Ascending aorta (tissue), 2 donors: Measurements from ENCODE around the gene ARHGAP26. TPM values are rescaled to one million over a fixed set of nuclear protein-coding genes. Genes with fewer than 3 reads are reported as not detected.
"Not testable (repeated sequence)": the region's sequence is repeated elsewhere in the genome, so short reads cannot be mapped to it uniquely, and the experiment has no call there.

Experiments used
- DNase-seq, 2 donors: peaks; one replicate each; pipeline ENCODE4 v3.0.0-alpha.2; 2019; ENCODE audit warnings: low spot score in 2 of 2
- H3K27ac ChIP-seq, 2 donors: fragments of 200-600 bp; sonication (generic); one replicate each; pipeline ENCODE4 v1.5.1; 2016 to 2017; ENCODE audit warnings: mild to moderate bottlenecking in 1 of 2
- H3K27me3 ChIP-seq: fragments of 200-600 bp; sonication (generic); one replicate; pipeline ENCODE4 v1.5.1; 2017
- H3K36me3 ChIP-seq, 2 donors: fragments of 200-600 bp; sonication (generic); one replicate each; pipeline ENCODE4 v1.5.1; 2016
- H3K4me1 ChIP-seq, 2 donors: fragments of 200-600 bp; sonication (generic); one replicate each; pipeline ENCODE4 v1.5.1; 2016 to 2017; ENCODE audit warnings: mild to moderate bottlenecking in 1 of 2
- H3K4me3 ChIP-seq, 2 donors: fragments of 200-600 bp; sonication (generic); one replicate each; pipeline ENCODE4 v1.5.1; 2016 to 2017; ENCODE audit warnings: mild to moderate bottlenecking in 1 of 2
- H3K9me3 ChIP-seq, 2 donors: fragments of 200-600 bp; sonication (generic); one replicate each; pipeline ENCODE4 v1.5.1; 2016
- intact Hi-C: fragments of 100-400 bp; cut with DNase I; formaldehyde crosslinking; loops from one replicate; pipeline ENCODE4 v1.15.1; 2023
- total RNA-seq: library from RNA; depleted of rRNA; stranded (reverse); fragments of >200 nt; gene quantifications from one replicate; pipeline ENCODE4 v1.1.0, GENCODE V29; 2016
- TF ChIP-seq, protein P1 (sequence below), 3 experiments: fragments of 200-600 bp in 2 of 3; fragments of 450-650 bp in 1 of 3; sonication (generic) in 2 of 3; IDR thresholded peaks; one replicate each; pipeline ENCODE4 v1.5.1; 2016 to 2019; ENCODE audit warnings: antibody characterized with exemption in 3 of 3, mild to moderate bottlenecking in 1 of 3, moderate library complexity in 1 of 3

Gene ARHGAP26
- total RNA-seq, 1 donor from 2014 or later = 34.9 TPM

DNA sequence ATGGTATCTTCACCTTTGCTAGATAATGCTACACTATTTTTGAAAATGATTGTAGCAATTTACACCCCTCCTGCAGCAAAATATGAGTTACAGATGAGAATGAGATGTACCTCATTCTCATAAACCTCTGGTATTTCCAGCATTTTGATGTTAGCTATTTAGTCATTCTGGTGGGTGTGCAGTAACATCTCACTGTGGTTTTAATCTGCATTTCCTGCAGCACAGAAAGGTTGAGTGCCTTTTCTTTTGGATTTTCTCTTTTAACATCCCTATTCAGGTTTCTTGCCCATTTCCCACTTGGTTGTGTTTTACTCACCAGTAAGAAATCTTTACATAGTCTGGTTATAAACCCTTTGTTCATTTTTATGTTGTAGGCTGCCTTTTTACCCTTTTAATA lies 427.1 kb downstream of the ARHGAP26 start:
- intact Hi-C loops = no loop called here
- TF ChIP-seq, protein P1, sequence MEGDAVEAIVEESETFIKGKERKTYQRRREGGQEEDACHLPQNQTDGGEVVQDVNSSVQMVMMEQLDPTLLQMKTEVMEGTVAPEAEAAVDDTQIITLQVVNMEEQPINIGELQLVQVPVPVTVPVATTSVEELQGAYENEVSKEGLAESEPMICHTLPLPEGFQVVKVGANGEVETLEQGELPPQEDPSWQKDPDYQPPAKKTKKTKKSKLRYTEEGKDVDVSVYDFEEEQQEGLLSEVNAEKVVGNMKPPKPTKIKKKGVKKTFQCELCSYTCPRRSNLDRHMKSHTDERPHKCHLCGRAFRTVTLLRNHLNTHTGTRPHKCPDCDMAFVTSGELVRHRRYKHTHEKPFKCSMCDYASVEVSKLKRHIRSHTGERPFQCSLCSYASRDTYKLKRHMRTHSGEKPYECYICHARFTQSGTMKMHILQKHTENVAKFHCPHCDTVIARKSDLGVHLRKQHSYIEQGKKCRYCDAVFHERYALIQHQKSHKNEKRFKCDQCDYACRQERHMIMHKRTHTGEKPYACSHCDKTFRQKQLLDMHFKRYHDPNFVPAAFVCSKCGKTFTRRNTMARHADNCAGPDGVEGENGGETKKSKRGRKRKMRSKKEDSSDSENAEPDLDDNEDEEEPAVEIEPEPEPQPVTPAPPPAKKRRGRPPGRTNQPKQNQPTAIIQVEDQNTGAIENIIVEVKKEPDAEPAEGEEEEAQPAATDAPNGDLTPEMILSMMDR (IDR thresholded peaks at IDR 0.05) = no peak
- H3K36me3 ChIP-seq = no peaks in the 10 kb centered on the region
- no peaks in the 10 kb centered on the region for H3K4me1 ChIP-seq
- H3K27ac ChIP-seq = no peak overlapping the region
- no peaks in the 10 kb centered on the region for H3K27me3 ChIP-seq
- H3K4me3 ChIP-seq = no peak overlapping the region
- no peak for DNase-seq
- peaks cover 0 to under 1% of the 10 kb centered on the region in 2 donors for H3K9me3 ChIP-seq

DNA sequence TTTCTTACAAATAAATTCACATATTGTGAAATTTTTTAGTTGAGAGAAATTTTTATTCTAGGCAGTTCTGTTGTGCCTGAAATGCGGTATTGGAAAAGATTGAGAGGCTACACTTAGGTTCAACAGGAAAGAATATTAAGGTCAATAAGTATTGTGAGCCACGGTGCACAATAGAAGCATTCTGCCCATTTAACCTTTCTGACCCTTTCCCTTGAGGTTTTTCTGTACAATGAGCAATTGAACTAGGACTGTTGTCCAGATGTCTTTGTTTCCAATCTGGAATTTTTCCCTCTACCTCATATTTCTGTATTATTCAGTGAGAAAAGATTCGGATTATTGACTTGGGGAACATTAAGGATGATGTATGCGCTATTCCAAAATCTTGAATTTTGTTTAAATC lies 428.2 kb downstream of the ARHGAP26 start:
- DNase-seq = no peak
- Histone ChIP-seq H3K9me3 (peaks cover 0 to 5% of the 10 kb centered on the region in 2 donors), H3K4me1 (no peaks in the 10 kb centered on the region), H3K27me3 (no peaks in the 10 kb centered on the region), H3K4me3 (no peak overlapping the region), H3K27ac (no peak overlapping the region), H3K36me3 (no peaks in the 10 kb centered on the region)
- intact Hi-C loops = no loop called here
- TF ChIP-seq, protein P1 (IDR thresholded peaks at IDR 0.05) = no peak

DNA sequence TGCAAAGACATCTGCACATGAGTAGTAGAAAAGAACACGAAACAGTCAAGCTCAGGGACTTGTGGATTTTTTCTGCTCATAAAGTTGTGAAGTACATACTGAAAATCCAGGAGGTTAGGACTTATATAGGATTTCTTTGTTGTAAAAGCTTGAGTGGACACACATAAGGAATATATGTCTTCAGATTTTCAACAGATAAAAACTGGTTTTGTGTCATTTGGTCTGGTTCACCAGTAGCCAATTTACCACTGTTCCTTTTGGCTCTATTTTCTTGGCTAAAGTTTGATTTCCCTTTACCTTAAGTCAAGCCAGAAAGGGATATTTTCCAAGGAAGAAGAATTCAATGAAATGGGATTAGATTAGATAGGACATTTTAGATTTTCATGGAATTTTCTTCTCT lies 429.0 kb downstream of the ARHGAP26 start:
- DNase-seq = no peak
- intact Hi-C loops = no loop called here
- Histone ChIP-seq H3K36me3 (no peaks in the 10 kb centered on the region), H3K27me3 (no peaks in the 10 kb centered on the region), H3K9me3 (peaks cover 0 to 5% of the 10 kb centered on the region in 2 donors), H3K27ac (no peak overlapping the region), H3K4me1 (no peaks in the 10 kb centered on the region), H3K4me3 (no peak overlapping the region)
- TF ChIP-seq, protein P1 (IDR thresholded peaks at IDR 0.05) = no peak

DNA sequence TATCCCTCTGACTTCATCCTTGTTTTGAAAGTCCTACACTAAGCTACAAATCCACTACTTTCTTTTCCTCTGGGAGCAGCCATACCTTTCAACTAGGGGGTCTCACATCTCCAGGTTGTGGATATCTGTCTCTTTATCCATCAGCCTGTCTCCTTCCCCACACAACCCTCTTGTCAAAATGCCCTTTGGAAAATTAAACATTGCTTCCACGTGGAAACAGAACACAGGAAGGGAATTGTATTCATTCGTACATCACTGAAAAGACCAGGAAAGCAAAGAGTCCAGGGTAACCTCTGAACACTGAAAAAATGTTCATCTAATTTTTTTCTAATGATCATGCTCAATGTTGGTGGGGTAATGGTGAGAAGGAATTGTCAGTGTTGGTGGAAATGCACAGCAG lies 429.7 kb downstream of the ARHGAP26 start:
- H3K27me3 ChIP-seq = no peaks in the 10 kb centered on the region
- H3K4me3 ChIP-seq = no peak overlapping the region
- intact Hi-C loops = no loop called here
- no peaks in the 10 kb centered on the region for H3K4me1 ChIP-seq
- no peaks in the 10 kb centered on the region for H3K36me3 ChIP-seq
- no peak for DNase-seq
- peaks cover 0 to 5% of the 10 kb centered on the region in 2 donors for H3K9me3 ChIP-seq
- H3K27ac ChIP-seq = no peak overlapping the region
- TF ChIP-seq, protein P1 (IDR thresholded peaks at IDR 0.05) = no peak

DNA sequence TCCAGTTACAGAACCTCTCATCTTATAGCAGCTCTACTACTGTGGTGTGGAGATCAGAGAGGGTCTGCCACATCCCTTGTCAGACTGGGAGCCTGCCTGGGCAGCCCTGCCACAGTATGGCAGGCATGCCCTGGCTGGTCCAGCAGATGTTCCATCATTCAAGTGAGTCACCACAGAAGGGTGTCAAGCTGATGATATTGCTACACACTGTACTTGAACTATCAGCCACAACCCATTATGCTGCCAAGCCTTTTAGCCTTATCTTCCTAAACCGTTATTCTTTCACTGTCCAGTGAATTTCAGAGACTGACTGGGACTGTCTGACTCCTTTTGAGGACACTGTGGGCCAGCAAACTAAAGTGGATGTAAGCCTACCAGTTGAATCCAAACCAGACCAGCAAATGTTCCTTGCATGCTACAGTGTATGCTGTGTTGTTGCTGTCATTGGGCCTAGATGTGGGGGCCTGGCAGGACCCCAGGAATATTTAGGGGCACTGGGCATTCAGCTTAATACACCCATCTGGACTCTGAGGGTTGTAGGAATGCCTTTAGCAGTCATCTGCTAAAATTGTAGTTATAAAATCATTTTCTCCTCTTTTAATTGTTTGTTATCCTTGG lies 430.7 kb downstream of the ARHGAP26 start:
- DNase-seq = no peak
- H3K9me3 ChIP-seq = peaks cover 0 to 5% of the 10 kb centered on the region in 2 donors
- intact Hi-C loops = no loop called here
- H3K4me1 ChIP-seq = peaks cover 3 to 4% of the 10 kb centered on the region in 2 donors
- H3K27ac ChIP-seq = no peak overlapping the region
- TF ChIP-seq, protein P1 (IDR thresholded peaks at IDR 0.05) = no peak
- no peaks in the 10 kb centered on the region for H3K27me3 ChIP-seq
- no peak overlapping the region for H3K4me3 ChIP-seq
- no peaks in the 10 kb centered on the region for H3K36me3 ChIP-seq

DNA sequence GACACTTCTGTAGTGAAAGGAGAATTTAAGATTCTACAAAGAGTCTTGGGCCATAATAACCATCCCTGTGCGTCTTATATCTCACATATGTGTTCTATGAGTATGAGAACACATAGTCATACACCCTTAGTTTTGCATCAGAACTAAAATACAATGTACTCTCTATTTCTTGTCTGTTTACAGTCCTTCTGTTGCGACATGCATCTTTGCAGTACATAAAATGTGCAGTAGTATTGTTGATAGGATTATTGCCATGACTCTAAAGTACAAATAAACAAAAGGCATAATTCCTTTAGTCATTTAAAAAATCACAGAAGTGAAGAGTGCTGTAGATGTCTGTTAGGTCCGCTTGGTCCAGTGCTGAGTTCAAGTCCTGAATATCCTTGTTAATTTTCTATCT lies 431.4 kb downstream of the ARHGAP26 start:
- intact Hi-C loops = no loop called here
- no peak overlapping the region for H3K27ac ChIP-seq
- H3K4me3 ChIP-seq = no peak overlapping the region
- peaks cover 3 to 4% of the 10 kb centered on the region in 2 donors for H3K4me1 ChIP-seq
- TF ChIP-seq, protein P1 (IDR thresholded peaks at IDR 0.05) = no peak
- H3K9me3 ChIP-seq = peaks cover 0 to 5% of the 10 kb centered on the region in 2 donors
- no peaks in the 10 kb centered on the region for H3K36me3 ChIP-seq
- DNase-seq = no peak
- H3K27me3 ChIP-seq = no peaks in the 10 kb centered on the region

DNA sequence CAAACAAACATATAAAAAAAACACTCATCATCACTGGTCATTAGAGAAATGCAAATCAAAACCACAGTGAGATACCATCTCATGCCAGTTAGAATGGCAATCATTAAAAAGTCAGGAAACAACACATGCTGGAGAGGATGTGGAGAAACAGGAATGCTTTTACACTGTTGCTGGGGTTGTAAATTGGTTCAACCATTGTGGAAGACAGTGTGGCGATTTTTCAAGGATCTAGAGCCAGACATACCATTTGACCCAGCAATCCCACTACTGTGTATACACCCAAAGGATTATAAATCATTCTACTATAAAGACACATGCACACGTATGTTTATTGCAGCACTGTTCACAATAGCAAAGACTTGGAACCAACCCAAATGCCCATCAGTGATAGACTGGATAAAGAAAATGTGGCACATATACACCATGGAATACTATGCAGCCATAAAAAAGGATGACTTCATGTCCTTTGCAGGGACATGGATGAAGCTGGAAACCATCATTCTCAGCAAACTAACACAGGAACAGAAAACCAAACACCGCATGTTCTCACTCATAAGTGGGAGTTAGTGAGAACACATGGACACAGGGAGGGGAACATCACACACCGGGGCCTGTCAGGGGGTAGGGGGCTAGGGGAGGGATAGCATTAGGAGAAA lies 433.3 kb downstream of the ARHGAP26 start:
- intact Hi-C loops, H3K27me3 ChIP-seq, H3K4me1 ChIP-seq, DNase-seq, H3K9me3 ChIP-seq, H3K36me3 ChIP-seq, H3K27ac ChIP-seq, H3K4me3 ChIP-seq: not testable (repeated sequence)
